ENCODE measurements around the gene GARNL3. TPM values are rescaled to one million over a fixed set of nuclear protein-coding genes. Genes with fewer than 3 reads are reported as not detected.
A peak's percentile ranks its signal among the peaks of the same experiment; 100 is the strongest.

The GARNL3 gene
- total and polyA plus RNA-seq, 12 donors: 12.2 to 43.2 (median 28.6) TPM

DNA sequence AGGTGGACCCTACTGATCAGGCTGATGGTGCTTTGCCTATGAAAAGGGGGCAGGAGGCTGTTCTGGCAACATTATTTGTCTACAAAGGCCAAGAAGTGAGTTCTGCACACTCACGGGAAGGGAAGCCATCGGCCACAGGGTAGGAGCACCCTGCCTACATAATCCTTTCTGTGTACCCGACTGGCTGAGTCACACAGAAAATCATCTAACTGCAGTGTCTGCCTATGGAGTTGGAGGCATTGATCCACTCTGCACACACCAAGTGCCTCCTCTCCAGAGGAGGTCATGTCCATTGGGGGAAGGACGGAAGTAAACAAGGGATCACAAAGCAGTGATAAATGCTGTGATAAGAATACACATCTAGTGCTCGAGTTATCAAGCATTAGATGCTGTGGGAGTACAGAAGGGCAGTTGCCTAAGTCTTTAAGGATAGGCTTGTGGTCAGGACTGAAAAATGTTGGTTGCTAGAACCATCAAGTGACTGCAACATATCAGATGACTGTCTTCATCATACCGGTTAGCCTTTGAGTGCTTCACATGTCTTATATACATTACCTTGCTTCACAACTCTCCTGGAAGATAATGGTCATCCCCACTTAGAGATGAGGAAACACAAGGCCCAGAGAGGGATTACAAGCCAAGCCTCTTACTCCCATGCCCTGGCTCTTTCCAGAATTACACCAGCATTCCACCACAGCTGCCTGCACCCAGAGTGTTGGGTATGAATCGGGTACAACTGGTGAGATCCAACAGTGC, 131.1 kb downstream of the GARNL3 start:
- peaks cover 0 to 10% of the 10 kb centered on the region in 2 donors for H3K36me3 ChIP-seq (replicated peaks in 1 of 2)
- intact Hi-C loops (cut with DNase I): no loop called here
- WGBS, 4 donors: 79 to 84% (median 81%) methylated on average over 7 of the region's 7 CpGs
- no peaks in the 10 kb centered on the region for H3K27me3 ChIP-seq
- no peaks in the 10 kb centered on the region for H3K9me3 ChIP-seq (replicated peaks in 1 of 3)
- H3K4me1 ChIP-seq (replicated peaks in 1 of 2): peaks cover 13 to 17% of the 10 kb centered on the region in 2 donors
- H3K4me3 ChIP-seq: peak overlapping the region in 1 of 4 donors; percentile 60
- peak overlapping the region in 1 of 5 donors; percentile 55 for H3K27ac ChIP-seq
- TF ChIP-seq, protein P1, sequence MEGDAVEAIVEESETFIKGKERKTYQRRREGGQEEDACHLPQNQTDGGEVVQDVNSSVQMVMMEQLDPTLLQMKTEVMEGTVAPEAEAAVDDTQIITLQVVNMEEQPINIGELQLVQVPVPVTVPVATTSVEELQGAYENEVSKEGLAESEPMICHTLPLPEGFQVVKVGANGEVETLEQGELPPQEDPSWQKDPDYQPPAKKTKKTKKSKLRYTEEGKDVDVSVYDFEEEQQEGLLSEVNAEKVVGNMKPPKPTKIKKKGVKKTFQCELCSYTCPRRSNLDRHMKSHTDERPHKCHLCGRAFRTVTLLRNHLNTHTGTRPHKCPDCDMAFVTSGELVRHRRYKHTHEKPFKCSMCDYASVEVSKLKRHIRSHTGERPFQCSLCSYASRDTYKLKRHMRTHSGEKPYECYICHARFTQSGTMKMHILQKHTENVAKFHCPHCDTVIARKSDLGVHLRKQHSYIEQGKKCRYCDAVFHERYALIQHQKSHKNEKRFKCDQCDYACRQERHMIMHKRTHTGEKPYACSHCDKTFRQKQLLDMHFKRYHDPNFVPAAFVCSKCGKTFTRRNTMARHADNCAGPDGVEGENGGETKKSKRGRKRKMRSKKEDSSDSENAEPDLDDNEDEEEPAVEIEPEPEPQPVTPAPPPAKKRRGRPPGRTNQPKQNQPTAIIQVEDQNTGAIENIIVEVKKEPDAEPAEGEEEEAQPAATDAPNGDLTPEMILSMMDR (IDR thresholded peaks at IDR 0.05): no peak
- no peak for TF ChIP-seq POLR2A (IDR thresholded peaks at IDR 0.05)
- peak in 1 of 7 donors; percentile 15 for DNase-seq

DNA sequence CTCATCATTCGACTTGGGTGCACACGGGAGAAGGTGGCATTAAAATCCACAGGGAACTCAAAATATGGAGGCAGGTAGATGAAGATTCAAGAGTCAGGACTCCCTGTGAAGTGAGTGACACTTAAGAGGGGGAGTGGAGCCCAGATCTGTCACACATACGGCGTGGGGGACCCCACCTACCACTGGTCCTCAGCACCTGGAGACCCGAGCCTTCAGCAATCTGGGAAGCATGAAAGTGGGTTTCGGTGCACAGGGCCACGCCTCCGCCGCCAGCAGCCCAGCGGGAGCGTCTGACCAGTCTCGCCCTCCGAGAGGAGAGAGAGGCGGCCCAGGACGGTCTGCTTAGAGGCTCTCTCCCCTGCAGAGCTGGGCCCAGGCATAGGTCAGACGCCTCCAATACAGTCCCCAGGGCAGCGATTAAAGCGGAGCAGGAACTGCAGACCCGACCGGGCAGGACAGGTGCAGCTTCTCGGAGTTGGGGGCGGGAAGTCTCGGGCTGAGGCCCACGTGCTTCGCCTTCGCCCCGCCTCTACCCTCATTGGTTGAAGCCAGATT, 131.8 kb downstream of the GARNL3 start:
- peaks cover 13 to 17% of the 10 kb centered on the region in 2 donors for H3K4me1 ChIP-seq (replicated peaks in 1 of 2)
- WGBS, 4 donors: 4 to 31% (median 5%) methylated on average over 4 to 27 of the region's 27 CpGs
- DNase-seq: no peak
- H3K27me3 ChIP-seq: no peaks in the 10 kb centered on the region
- H3K36me3 ChIP-seq (replicated peaks in 1 of 2): peaks cover 0 to 15% of the 10 kb centered on the region in 2 donors
- peak in 1 of 2 donors; percentile 17 for TF ChIP-seq POLR2A (IDR thresholded peaks at IDR 0.05)
- TF ChIP-seq, protein P1 (IDR thresholded peaks at IDR 0.05): no peak
- intact Hi-C loops (cut with DNase I): no loop called here
- no peaks in the 10 kb centered on the region for H3K9me3 ChIP-seq (replicated peaks in 1 of 3)
- peak overlapping the region in 4 of 5 donors; percentile 13 to 63 (median 40) for H3K27ac ChIP-seq
- H3K4me3 ChIP-seq: peak overlapping the region; percentile 23 to 60 (median 44)

DNA sequence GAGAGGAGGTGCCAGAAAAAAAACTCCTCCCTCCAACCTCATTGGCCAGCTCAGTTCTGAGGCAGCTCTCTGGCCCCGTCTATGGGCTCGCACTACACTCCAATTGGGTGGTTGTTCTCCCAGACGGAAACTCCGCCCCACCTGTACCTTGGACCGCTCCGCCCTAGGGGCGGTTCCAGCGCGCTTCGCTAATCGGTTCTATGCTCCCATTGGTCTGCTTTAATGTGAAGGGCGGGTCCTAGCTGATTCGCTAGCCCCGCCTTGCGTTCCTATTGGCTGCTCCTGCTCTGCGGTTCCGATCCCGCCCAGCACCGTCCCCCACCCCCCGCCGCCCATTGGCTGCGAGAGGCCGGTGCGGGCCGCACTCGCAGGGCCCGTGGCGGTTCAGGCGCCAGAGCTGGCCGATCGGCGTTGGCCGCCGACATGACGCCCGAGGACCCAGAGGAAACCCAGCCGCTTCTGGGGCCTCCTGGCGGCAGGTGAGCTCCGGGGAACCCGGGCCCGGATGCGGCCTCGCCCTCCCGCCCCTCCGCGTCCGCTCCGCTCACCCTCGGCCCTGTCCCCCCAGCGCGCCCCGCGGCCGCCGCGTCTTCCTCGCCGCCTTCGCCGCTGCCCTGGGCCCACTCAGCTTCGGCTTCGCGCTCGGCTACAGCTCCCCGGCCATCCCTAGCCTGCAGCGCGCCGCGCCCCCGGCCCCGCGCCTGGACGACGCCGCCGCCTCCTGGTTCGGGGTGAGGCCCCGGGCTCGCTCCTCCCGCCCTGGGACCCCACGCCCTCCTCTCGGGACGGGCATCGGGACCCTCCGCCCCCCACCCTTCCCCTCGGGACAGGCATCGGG, 132.5 kb downstream of the GARNL3 start, which contains the start of gene SLC2A8:
SLC2A8 (plus strand) TSS at position 362 of the 838 bp plus-strand sequence; CDS start at position 424, 62 bp downstream.
- peaks cover 0 to 20% of the 10 kb centered on the region in 2 donors for H3K36me3 ChIP-seq (replicated peaks in 1 of 2)
- no peaks in the 10 kb centered on the region for H3K9me3 ChIP-seq (replicated peaks in 1 of 3)
- peaks cover 13 to 17% of the 10 kb centered on the region in 2 donors for H3K4me1 ChIP-seq (replicated peaks in 1 of 2)
- peak within 1 kb of the TSS; percentile 23 to 72 (median 72) for H3K4me3 ChIP-seq
- WGBS, 4 donors: 0 to 1% (median 1%) methylated on average over 11 to 87 of the region's 87 CpGs
- peak within 1 kb of the TSS; percentile 86 to 96 (median 91) for H3K27ac ChIP-seq
- intact Hi-C loops (cut with DNase I): no loop called here
- no peaks in the 10 kb centered on the region for H3K27me3 ChIP-seq
- peak; percentile 99 to 100 (median 99) for DNase-seq
- TF ChIP-seq POLR2A (IDR thresholded peaks at IDR 0.05): peak; percentile 92 to 96
- TF ChIP-seq, protein P1 (IDR thresholded peaks at IDR 0.05): peak in 3 of 6 experiments; percentile 27 to 44 (median 29)
